ENCODE measurements around the gene AUTS2. TPM values are rescaled to one million over a fixed set of nuclear protein-coding genes. Genes with fewer than 3 reads are reported as not detected.

The AUTS2 gene
- total and polyA plus RNA-seq, 2 donors (not counting 1 experiment from before 2014, with no cell fraction given) = 0.60 to 9.1 TPM

DNA sequence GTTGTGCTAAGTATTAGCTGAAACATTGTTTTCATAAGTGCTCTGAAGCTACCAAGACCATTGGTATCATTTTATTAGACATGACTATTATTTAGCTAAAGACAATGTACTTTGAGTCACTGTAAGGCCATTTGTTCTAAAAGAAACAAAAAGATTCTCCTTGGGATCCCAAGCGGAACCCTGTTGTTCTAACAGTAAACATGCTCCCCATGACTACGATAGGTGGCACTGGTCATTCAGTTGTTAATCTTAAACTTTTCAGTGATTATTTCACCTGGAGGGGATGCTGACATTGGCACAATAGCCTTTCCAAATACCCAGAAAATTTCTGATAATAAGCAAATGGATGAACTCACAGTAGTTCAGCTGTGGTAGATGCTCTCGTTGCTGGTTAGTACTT lies 715.0 kb downstream of the AUTS2 start:
- no peaks in the 10 kb centered on the region for H3K79me2 ChIP-seq (ENCODE audit: control insufficient read depth, insufficient read depth, low read length)
- DNase-seq (ENCODE audit: low read depth in 2 of 2) = no peak
- no peaks in the 10 kb centered on the region for H3K36me3 ChIP-seq (ENCODE audit: control insufficient read depth, insufficient read depth, low read length)
- TF ChIP-seq, protein P1, sequence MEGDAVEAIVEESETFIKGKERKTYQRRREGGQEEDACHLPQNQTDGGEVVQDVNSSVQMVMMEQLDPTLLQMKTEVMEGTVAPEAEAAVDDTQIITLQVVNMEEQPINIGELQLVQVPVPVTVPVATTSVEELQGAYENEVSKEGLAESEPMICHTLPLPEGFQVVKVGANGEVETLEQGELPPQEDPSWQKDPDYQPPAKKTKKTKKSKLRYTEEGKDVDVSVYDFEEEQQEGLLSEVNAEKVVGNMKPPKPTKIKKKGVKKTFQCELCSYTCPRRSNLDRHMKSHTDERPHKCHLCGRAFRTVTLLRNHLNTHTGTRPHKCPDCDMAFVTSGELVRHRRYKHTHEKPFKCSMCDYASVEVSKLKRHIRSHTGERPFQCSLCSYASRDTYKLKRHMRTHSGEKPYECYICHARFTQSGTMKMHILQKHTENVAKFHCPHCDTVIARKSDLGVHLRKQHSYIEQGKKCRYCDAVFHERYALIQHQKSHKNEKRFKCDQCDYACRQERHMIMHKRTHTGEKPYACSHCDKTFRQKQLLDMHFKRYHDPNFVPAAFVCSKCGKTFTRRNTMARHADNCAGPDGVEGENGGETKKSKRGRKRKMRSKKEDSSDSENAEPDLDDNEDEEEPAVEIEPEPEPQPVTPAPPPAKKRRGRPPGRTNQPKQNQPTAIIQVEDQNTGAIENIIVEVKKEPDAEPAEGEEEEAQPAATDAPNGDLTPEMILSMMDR (conservative IDR thresholded peaks at IDR 0.05 in 1 of 2, IDR thresholded peaks at IDR 0.05 in 1 of 2; ENCODE audit: low read depth in 1 of 2, low read length in 2 of 2) = no peak
- no peak for TF ChIP-seq EZH2 (IDR thresholded peaks at IDR 0.05; ENCODE audit: low read length, missing control alignments)
- no peak overlapping the region for H3K27ac ChIP-seq (ENCODE audit: insufficient read depth, low read length)
- H3K4me3 ChIP-seq (replicated peaks in 1 of 4; ENCODE audit: control extremely low read depth in 1 of 4, insufficient read depth in 1 of 4, low read depth in 3 of 4, low read length in 4 of 4) = no peak overlapping the region
- H3K27me3 ChIP-seq (ENCODE audit: control insufficient read depth, insufficient read depth, low read length) = no peaks in the 10 kb centered on the region
- H3K9me3 ChIP-seq (ENCODE audit: control insufficient read depth, insufficient read depth, low read depth, low read length) = no peaks in the 10 kb centered on the region
- no peak overlapping the region for H3K9ac ChIP-seq (ENCODE audit: insufficient read depth, low read length)
- H3K4me2 ChIP-seq (ENCODE audit: extremely low read depth, insufficient read depth, low read length) = no peak overlapping the region
- no peak overlapping the region for H2AFZ ChIP-seq (ENCODE audit: low read length)
- H3K4me1 ChIP-seq (ENCODE audit: control insufficient read depth, extremely low read depth, insufficient read depth, low read length) = no peaks in the 10 kb centered on the region
- no peaks in the 10 kb centered on the region for H4K20me1 ChIP-seq (ENCODE audit: control insufficient read depth, extremely low read depth, insufficient read depth, low read length)

DNA sequence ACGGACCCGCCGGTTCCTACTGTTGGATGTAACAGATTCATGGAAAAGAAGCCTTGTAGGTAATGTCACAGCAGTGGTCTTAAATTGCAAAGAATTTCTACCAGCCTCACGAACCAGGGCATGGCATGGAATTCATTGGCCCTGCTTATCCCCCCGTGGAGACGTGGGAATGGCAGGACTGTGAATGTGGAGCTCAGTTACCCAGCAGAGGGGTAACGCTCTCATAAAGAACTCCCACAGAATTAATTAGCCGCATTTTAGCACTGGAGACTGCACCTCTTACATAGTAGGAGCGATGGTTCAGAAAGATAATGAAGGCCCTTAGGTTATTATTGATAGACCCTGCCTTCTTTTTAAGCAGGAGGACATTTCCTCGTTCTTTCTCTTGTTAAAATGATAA lies 715.4 kb downstream of the AUTS2 start:
- Histone ChIP-seq H2AFZ (ENCODE audit: low read length) (no peak overlapping the region), H3K36me3 (ENCODE audit: control insufficient read depth, insufficient read depth, low read length) (no peaks in the 10 kb centered on the region), H3K27ac (ENCODE audit: insufficient read depth, low read length) (no peak overlapping the region), H3K9me3 (ENCODE audit: control insufficient read depth, insufficient read depth, low read depth, low read length) (no peaks in the 10 kb centered on the region), H3K4me3 (replicated peaks in 1 of 4; ENCODE audit: control extremely low read depth in 1 of 4, insufficient read depth in 1 of 4, low read depth in 3 of 4, low read length in 4 of 4) (no peak overlapping the region), H3K9ac (ENCODE audit: insufficient read depth, low read length) (no peak overlapping the region), H3K4me2 (ENCODE audit: extremely low read depth, insufficient read depth, low read length) (no peak overlapping the region), H3K4me1 (ENCODE audit: control insufficient read depth, extremely low read depth, insufficient read depth, low read length) (no peaks in the 10 kb centered on the region), H3K27me3 (ENCODE audit: control insufficient read depth, insufficient read depth, low read length) (no peaks in the 10 kb centered on the region), H4K20me1 (ENCODE audit: control insufficient read depth, extremely low read depth, insufficient read depth, low read length) (no peaks in the 10 kb centered on the region), H3K79me2 (ENCODE audit: control insufficient read depth, insufficient read depth, low read length) (no peaks in the 10 kb centered on the region)
- DNase-seq (ENCODE audit: low read depth in 2 of 2) = no peak
- TF ChIP-seq EZH2 (IDR thresholded peaks at IDR 0.05; ENCODE audit: low read length, missing control alignments) = no peak
- TF ChIP-seq, protein P1 (conservative IDR thresholded peaks at IDR 0.05 in 1 of 2, IDR thresholded peaks at IDR 0.05 in 1 of 2; ENCODE audit: low read depth in 1 of 2, low read length in 2 of 2) = no peak

DNA sequence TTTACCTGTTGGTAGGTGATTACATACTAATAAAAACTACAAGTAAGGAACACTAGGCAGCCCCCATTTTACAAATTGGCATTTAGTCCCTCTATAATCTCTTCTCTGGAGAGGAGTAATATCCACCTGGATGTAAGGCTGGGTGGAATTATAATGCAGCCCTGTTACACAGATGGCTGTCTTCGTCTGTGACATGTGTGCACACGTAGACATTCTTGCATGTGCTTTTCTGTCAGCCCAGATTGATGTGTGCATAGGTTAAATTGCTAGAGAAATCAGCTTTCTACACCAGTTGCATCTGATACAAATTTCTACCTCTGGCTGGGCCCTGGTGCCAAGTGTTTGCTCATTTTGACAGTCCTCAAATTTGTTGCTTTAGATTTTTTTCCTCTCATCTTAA lies 715.9 kb downstream of the AUTS2 start:
- no peak overlapping the region for H3K27ac ChIP-seq (ENCODE audit: insufficient read depth, low read length)
- H3K9me3 ChIP-seq (ENCODE audit: control insufficient read depth, insufficient read depth, low read depth, low read length) = no peaks in the 10 kb centered on the region
- DNase-seq (ENCODE audit: low read depth in 2 of 2) = no peak
- no peaks in the 10 kb centered on the region for H3K79me2 ChIP-seq (ENCODE audit: control insufficient read depth, insufficient read depth, low read length)
- H3K9ac ChIP-seq (ENCODE audit: insufficient read depth, low read length) = no peak overlapping the region
- no peak for TF ChIP-seq EZH2 (IDR thresholded peaks at IDR 0.05; ENCODE audit: low read length, missing control alignments)
- TF ChIP-seq, protein P1 (conservative IDR thresholded peaks at IDR 0.05 in 1 of 2, IDR thresholded peaks at IDR 0.05 in 1 of 2; ENCODE audit: low read depth in 1 of 2, low read length in 2 of 2) = no peak
- H4K20me1 ChIP-seq (ENCODE audit: control insufficient read depth, extremely low read depth, insufficient read depth, low read length) = no peaks in the 10 kb centered on the region
- H3K4me2 ChIP-seq (ENCODE audit: extremely low read depth, insufficient read depth, low read length) = no peak overlapping the region
- H3K4me1 ChIP-seq (ENCODE audit: control insufficient read depth, extremely low read depth, insufficient read depth, low read length) = no peaks in the 10 kb centered on the region
- H2AFZ ChIP-seq (ENCODE audit: low read length) = no peak overlapping the region
- no peaks in the 10 kb centered on the region for H3K27me3 ChIP-seq (ENCODE audit: control insufficient read depth, insufficient read depth, low read length)
- no peaks in the 10 kb centered on the region for H3K36me3 ChIP-seq (ENCODE audit: control insufficient read depth, insufficient read depth, low read length)
- no peak overlapping the region for H3K4me3 ChIP-seq (replicated peaks in 1 of 4; ENCODE audit: control extremely low read depth in 1 of 4, insufficient read depth in 1 of 4, low read depth in 3 of 4, low read length in 4 of 4)
